KBM-7 (cell line): ENCODE data around the gene ZNG1F.
"Not testable (repeated sequence)": the region's sequence is repeated elsewhere in the genome, so short reads cannot be mapped to it uniquely, and the experiment has no call there.

Experiments used
- DNase-seq: peaks from one replicate; pipeline ENCODE4 v3.0.0-alpha.2; 2015
- in situ Hi-C: fragments of 300-500 bp; cut with MboI; formaldehyde crosslinking; loops from 2 replicates; pipeline ENCODE4 v1.14.3; 2020; ENCODE audit warnings: low sequenced_read_pairs, low pct_unique_long_range_greater_than_20kb, mixed read lengths

The ZNG1F gene

GRCh38 chr9:41189217-41189616 lies at the start of gene ZNG1F:
Gene ZNG1F, minus strand, starts transcription at chr9:41189317. Its CDS starts 59 bp downstream, at chr9:41189258.
- DNase-seq, in situ Hi-C loops: not testable (repeated sequence)

- DNase-seq, in situ Hi-C loops: not testable (repeated sequence)
Observed at GRCh38 chr9:41237110-41237749, 48.1 kb upstream of the ZNG1F start.

GRCh38 chr9:41236486-41237109 lies 47.5 kb upstream of the ZNG1F start:
- DNase-seq, in situ Hi-C loops: not testable (repeated sequence)

- DNase-seq, in situ Hi-C loops: not testable (repeated sequence)
Observed at GRCh38 chr9:41234811-41235805, 46.0 kb upstream of the ZNG1F start.

- in situ Hi-C loops, DNase-seq: not testable (repeated sequence)
Observed at GRCh38 chr9:41234221-41234620, 45.1 kb upstream of the ZNG1F start.

GRCh38 chr9:41232326-41232725 lies 43.2 kb upstream of the ZNG1F start:
- DNase-seq, in situ Hi-C loops: not testable (repeated sequence)

- DNase-seq, in situ Hi-C loops: not testable (repeated sequence)
Observed at GRCh38 chr9:41230418-41230817, 41.3 kb upstream of the ZNG1F start.

GRCh38 chr9:41229408-41230401 lies 40.6 kb upstream of the ZNG1F start:
- in situ Hi-C loops: no loop called here
- no peak for DNase-seq

GRCh38 chr9:41219831-41220230 lies 30.7 kb upstream of the ZNG1F start:
- DNase-seq, in situ Hi-C loops: not testable (repeated sequence)

GRCh38 chr9:41188439-41188838 lies 678 bp downstream of the ZNG1F start:
- DNase-seq, in situ Hi-C loops: not testable (repeated sequence)

- in situ Hi-C loops, DNase-seq: not testable (repeated sequence)
Observed at GRCh38 chr9:41174994-41175393, 14.1 kb downstream of the ZNG1F start.

- in situ Hi-C loops, DNase-seq: not testable (repeated sequence)
Observed at GRCh38 chr9:41150116-41150515, 39.0 kb downstream of the ZNG1F start.

- DNase-seq, in situ Hi-C loops: not testable (repeated sequence)
Observed at GRCh38 chr9:41141878-41142277, 47.2 kb downstream of the ZNG1F start.

- DNase-seq, in situ Hi-C loops: not testable (repeated sequence)
Observed at GRCh38 chr9:41128581-41128980, 60.5 kb downstream of the ZNG1F start, which contains the start of gene FOXD4L6. Gene FOXD4L6, minus strand, starts transcription at chr9:41128681. Its CDS starts 298 bp downstream, at chr9:41128383.

- DNase-seq, in situ Hi-C loops: not testable (repeated sequence)
Observed at GRCh38 chr9:41126746-41127446, 62.2 kb downstream of the ZNG1F start.

GRCh38 chr9:41125936-41126335 lies 63.2 kb downstream of the ZNG1F start:
- in situ Hi-C loops, DNase-seq: not testable (repeated sequence)

GRCh38 chr9:41125109-41125658 lies 63.9 kb downstream of the ZNG1F start:
- in situ Hi-C loops, DNase-seq: not testable (repeated sequence)
